Adipocyte (in vitro differentiated cells): ENCODE results near the gene ARIH2.

Experiments
- DNase-seq: peaks from one replicate; pipeline ENCODE4 v3.0.0-alpha.2; 2015; ENCODE audit warnings: low read depth
- H3K27me3 ChIP-seq: replicated peaks from 2 replicates; pipeline ENCODE4 v1.7.0; 2013; ENCODE audit warnings: mild to moderate bottlenecking, low read length, moderate library complexity; ENCODE audit not compliant: control insufficient read depth, insufficient read depth
- H3K36me3 ChIP-seq: 2 replicates; pipeline ENCODE4 v1.7.0; 2013; ENCODE audit warnings: low read length, mild to moderate bottlenecking, moderate library complexity; ENCODE audit not compliant: control insufficient read depth, insufficient read depth, severe bottlenecking
- H3K4me1 ChIP-seq: 2 replicates; pipeline ENCODE4 v1.7.0; 2013; ENCODE audit warnings: mild to moderate bottlenecking, low read length, moderate library complexity; ENCODE audit not compliant: control insufficient read depth, insufficient read depth
- H3K4me3 ChIP-seq: 2 replicates; pipeline ENCODE4 v1.7.0; 2013; ENCODE audit warnings: mild to moderate bottlenecking, low read length, moderate library complexity
- H3K9ac ChIP-seq: 2 replicates; pipeline ENCODE4 v1.7.0; 2013; ENCODE audit warnings: mild to moderate bottlenecking, low read length, moderate library complexity
- H3K9me3 ChIP-seq: 2 replicates; pipeline ENCODE4 v1.7.0; 2013; ENCODE audit warnings: mild to moderate bottlenecking, low read length, moderate library complexity; ENCODE audit not compliant: control insufficient read depth

ARIH2 gene

GRCh38 chr3:48957006-48957705 is 38.5 kb downstream of the ARIH2 start:
- Histone ChIP-seq H3K36me3 (peaks cover 26% of the 10 kb centered on the region), H3K9me3 (no peaks in the 10 kb centered on the region), H3K9ac (no peak overlapping the region), H3K27me3 (no peaks in the 10 kb centered on the region), H3K4me1 (peaks cover 11% of the 10 kb centered on the region), H3K4me3 (no peak overlapping the region)
- DNase-seq, result no peak

DNA sequence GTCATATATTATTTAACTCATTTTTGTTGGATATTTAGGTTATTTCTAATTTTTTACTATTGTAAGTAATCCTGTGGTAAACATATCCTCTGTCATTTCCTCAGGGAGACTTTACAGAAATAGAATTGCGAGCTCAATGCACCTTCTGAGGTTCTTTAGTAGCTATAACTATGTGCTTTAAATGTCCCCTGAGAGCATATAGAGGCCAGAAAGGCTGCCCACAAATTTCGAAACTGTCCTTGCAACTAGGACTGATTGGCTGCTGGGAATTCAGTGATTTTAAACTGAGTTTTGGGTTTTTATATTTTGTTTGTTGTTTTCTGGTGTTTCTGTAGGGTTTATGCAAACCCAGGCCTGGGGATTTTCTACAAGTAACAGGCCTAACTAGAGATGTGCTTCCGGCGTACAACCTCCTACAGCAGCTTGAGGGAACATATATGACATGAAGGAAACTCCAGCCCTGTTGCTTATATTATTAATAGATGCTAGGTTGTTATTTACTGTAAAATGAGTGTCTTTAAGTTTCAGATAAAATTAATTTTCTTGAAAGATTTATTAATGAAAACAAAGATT is 42.3 kb downstream of the ARIH2 start:
- H3K36me3 ChIP-seq, result peaks cover 34% of the 10 kb centered on the region
- H3K4me3 ChIP-seq, result peak overlapping the region; percentile 58
- peak overlapping the region; percentile 37 for H3K9ac ChIP-seq
- DNase-seq, result peak; percentile 80
- no peaks in the 10 kb centered on the region for H3K27me3 ChIP-seq
- H3K9me3 ChIP-seq, result no peaks in the 10 kb centered on the region
- peaks cover 11% of the 10 kb centered on the region for H3K4me1 ChIP-seq

- Histone ChIP-seq H3K36me3 (peaks cover 46% of the 10 kb centered on the region), H3K9me3 (no peaks in the 10 kb centered on the region), H3K27me3 (no peaks in the 10 kb centered on the region), H3K9ac (no peak overlapping the region), H3K4me3 (no peak overlapping the region), H3K4me1 (peaks cover 11% of the 10 kb centered on the region)
- DNase-seq, result no peak
Observed at GRCh38 chr3:48962340-48962739, 43.7 kb downstream of the ARIH2 start.

DNA sequence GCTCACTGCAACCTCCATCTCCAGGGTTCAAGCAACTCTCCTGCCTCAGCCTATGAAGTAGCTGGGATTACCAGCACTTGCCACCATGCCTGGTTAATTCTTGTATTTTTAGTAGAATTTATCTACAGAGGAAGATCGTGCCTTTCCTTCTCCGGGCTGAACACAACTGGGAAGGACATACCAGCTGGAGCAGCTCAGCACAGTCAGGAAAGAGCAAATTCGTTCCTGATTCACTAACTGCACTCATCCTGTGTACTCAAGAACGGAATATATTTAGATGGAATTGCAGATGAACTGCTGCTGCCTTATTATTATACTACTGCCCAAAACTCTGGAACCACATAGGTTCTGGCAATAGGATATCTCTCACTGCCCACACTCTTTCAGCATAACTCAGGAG is 44.3 kb downstream of the ARIH2 start:
- Histone ChIP-seq H3K36me3 (peaks cover 47% of the 10 kb centered on the region), H3K27me3 (no peaks in the 10 kb centered on the region), H3K4me1 (peaks cover 11% of the 10 kb centered on the region), H3K4me3 (no peak overlapping the region), H3K9ac (no peak overlapping the region), H3K9me3 (no peaks in the 10 kb centered on the region)
- DNase-seq, result no peak

GRCh38 chr3:48963591-48963990 is 44.9 kb downstream of the ARIH2 start:
- no peaks in the 10 kb centered on the region for H3K27me3 ChIP-seq
- peaks cover 11% of the 10 kb centered on the region for H3K4me1 ChIP-seq
- H3K4me3 ChIP-seq, result no peak overlapping the region
- no peaks in the 10 kb centered on the region for H3K9me3 ChIP-seq
- no peak overlapping the region for H3K9ac ChIP-seq
- DNase-seq, result no peak
- H3K36me3 ChIP-seq, result peaks cover 48% of the 10 kb centered on the region

DNA sequence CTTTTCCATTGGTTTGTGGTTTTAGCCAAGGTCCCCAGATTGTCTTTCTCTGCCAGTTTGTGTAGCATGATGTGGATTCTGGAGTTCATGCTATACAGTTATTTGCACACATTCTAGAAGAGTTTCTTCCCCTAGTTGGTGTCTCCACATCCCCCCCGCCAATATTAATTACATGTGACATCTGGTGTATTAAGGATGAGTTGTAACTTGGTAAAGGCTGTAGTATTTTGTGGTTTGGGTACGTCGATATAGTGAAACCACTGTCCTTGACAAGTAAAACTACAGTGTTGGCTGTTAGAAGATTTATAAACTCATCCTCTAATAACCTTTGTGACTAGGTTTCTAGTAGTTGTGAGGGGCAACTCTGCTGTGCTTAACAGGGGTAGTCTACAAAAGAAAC is 47.7 kb downstream of the ARIH2 start:
- H3K27me3 ChIP-seq, result no peaks in the 10 kb centered on the region
- no peak overlapping the region for H3K9ac ChIP-seq
- no peak for DNase-seq
- peaks cover 2% of the 10 kb centered on the region for H3K4me1 ChIP-seq
- no peak overlapping the region for H3K4me3 ChIP-seq
- H3K36me3 ChIP-seq, result peaks cover 72% of the 10 kb centered on the region
- no peaks in the 10 kb centered on the region for H3K9me3 ChIP-seq

GRCh38 chr3:48966876-48967361 is 48.3 kb downstream of the ARIH2 start:
- no peak overlapping the region for H3K9ac ChIP-seq
- H3K4me3 ChIP-seq, result no peak overlapping the region
- H3K27me3 ChIP-seq, result no peaks in the 10 kb centered on the region
- DNase-seq, result no peak
- no peaks in the 10 kb centered on the region for H3K9me3 ChIP-seq
- peaks cover 72% of the 10 kb centered on the region for H3K36me3 ChIP-seq
- no peaks in the 10 kb centered on the region for H3K4me1 ChIP-seq

- Histone ChIP-seq H3K9ac (no peak overlapping the region), H3K4me1 (no peaks in the 10 kb centered on the region), H3K36me3 (peaks cover 87% of the 10 kb centered on the region), H3K4me3 (no peak overlapping the region), H3K9me3 (no peaks in the 10 kb centered on the region), H3K27me3 (no peaks in the 10 kb centered on the region)
- DNase-seq, result no peak
Observed at GRCh38 chr3:48970586-48970985, 51.9 kb downstream of the ARIH2 start.

DNA sequence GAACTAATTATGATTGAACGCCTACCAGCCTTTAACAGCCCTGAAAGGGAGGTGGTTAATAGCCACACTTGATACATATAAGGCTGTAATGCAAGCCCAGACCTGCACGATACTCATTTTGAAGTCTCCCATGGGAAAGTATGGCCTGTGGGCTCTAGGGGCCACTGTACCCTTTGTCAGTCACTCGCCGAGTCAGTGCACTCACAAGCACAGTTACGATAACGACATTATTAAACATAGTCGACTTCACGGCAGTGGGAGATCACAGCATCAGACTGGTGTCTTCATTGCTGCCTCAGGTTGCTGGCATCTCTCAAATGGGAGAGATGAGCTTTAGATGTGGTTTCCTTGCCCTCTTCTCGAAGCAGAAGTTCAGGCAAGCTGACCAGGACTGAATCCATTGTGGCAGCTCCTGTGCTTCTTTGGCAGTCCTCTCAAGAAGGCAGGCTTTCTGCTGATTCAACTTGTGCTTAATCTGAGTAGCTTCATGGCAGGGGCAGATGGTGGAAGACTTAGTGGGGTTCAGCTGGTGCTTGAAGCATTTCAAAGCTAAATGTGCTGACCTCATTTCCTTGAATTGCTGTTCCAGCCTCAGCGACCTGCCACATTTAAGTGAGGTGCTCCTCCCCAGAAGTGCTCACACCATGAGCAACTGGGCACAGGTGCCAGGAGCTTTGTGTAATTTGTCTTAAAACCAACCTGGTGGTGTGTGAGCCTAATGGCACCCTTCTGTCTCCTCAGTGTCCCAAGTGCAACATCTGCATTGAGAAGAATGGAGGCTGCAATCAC is 55.6 kb downstream of the ARIH2 start:
- Histone ChIP-seq H3K27me3 (no peaks in the 10 kb centered on the region), H3K9ac (no peak overlapping the region), H3K4me3 (no peak overlapping the region), H3K4me1 (no peaks in the 10 kb centered on the region), H3K9me3 (no peaks in the 10 kb centered on the region), H3K36me3 (peaks cover 89% of the 10 kb centered on the region)
- DNase-seq, result no peak

- Histone ChIP-seq H3K9me3 (no peaks in the 10 kb centered on the region), H3K4me3 (no peak overlapping the region), H3K27me3 (no peaks in the 10 kb centered on the region), H3K36me3 (peaks cover 92% of the 10 kb centered on the region), H3K9ac (no peak overlapping the region), H3K4me1 (no peaks in the 10 kb centered on the region)
- DNase-seq, result no peak
Observed at GRCh38 chr3:48979451-48979850, 60.8 kb downstream of the ARIH2 start.

DNA sequence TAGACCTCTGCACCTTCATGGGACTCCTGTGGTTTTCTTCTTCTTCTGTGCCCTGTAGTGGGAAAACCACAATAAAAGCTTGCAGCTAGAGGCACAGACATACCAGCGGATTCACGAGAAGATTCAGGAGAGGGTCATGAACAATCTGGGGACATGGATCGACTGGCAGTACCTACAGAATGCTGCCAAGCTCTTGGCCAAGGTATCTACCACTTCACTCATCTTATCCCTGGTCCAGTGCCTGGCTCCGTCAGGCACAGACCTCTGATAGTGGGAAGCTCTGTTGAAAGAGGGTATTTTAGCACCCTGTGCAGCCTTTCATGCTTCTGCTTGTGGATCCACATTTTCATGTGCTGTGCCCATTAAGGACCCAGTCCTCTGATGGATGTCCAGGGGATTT is 61.7 kb downstream of the ARIH2 start:
- Histone ChIP-seq H3K4me1 (no peaks in the 10 kb centered on the region), H3K9ac (no peak overlapping the region), H3K9me3 (no peaks in the 10 kb centered on the region), H3K36me3 (peaks cover 92% of the 10 kb centered on the region), H3K27me3 (no peaks in the 10 kb centered on the region), H3K4me3 (no peak overlapping the region)
- no peak for DNase-seq
